ENCODE results near the gene SLC22A5. TPM values are rescaled to one million over a fixed set of nuclear protein-coding genes. Genes with fewer than 3 reads are reported as not detected.
A peak's percentile ranks its signal among the peaks of the same experiment; 100 is the strongest.

The SLC22A5 gene
- total and polyA plus RNA-seq, 9 of the 15 experiments (the other 6 are each of a cell fraction or from before 2014, with no cell fraction given), result 3.0 to 16.6 (median 8.3) TPM

GRCh38 chr5:132325691-132326090 lies 43.8 kb upstream of the SLC22A5 start:
- DNase-seq (ENCODE audit: extremely low read depth in 1 of 4, low spot score in 3 of 4), result no peak
- H3K9me3 ChIP-seq (replicated peaks; ENCODE audit: control insufficient read depth, insufficient read depth, low read depth, low read length), result no peaks in the 10 kb centered on the region
- peaks cover 39% of the 10 kb centered on the region for H3K36me3 ChIP-seq (ENCODE audit: control insufficient read depth, insufficient read depth, low read length)
- H4K20me1 ChIP-seq (replicated peaks; ENCODE audit: control insufficient read depth, insufficient read depth, low read length), result no peaks in the 10 kb centered on the region
- no peak for ATAC-seq
- no peak overlapping the region for H3K4me2 ChIP-seq (ENCODE audit: insufficient read depth, low read length)
- in situ Hi-C loops (cut with MboI) (no loop called here), intact Hi-C loops (cut with micrococcal nuclease) (no loop called here)
- 66% methylated on average over 4 of the region's 4 CpGs for WGBS (ENCODE audit: insufficient coverage, low coverage, missing lambda C conversion rate)
- ChIA-PET POLR2A (interaction anchor here (1.6 to 3.2 kb wide), 4 partner anchors 7 to 32 kb away, joined by 4 to 17 read pairs (median 8); partner anchors contain the start of gene SLC22A4), CTCF (ENCODE audit: low intra/inter-chr PET ratio) (no interaction called here)
- H3K27me3 ChIP-seq (ENCODE audit: control insufficient read depth in 2 of 2, insufficient read depth in 2 of 2, low read length in 2 of 2), result no peaks in the 10 kb centered on the region
- no peak overlapping the region for H3K27ac ChIP-seq (ENCODE audit: extremely low read depth, low read depth, low read length)
- H3K4me1 ChIP-seq (replicated peaks in 1 of 2; ENCODE audit: control insufficient read depth in 2 of 2, insufficient read depth in 2 of 2, low read length in 2 of 2), result peaks cover 5 to 7% of the 10 kb centered on the region in 2 experiments; a peak in 4 of 5 replicates
- FAIRE-seq, result no peak
- no peak overlapping the region for H3K4me3 ChIP-seq
- no peak for TF ChIP-seq ZNF584 (CRISPR knock-in tag; IDR thresholded peaks at IDR 0.05; ENCODE audit: low read depth)
- peak; percentile 91 for TF ChIP-seq RFX1 (IDR thresholded peaks at IDR 0.05)
- no peak for TF ChIP-seq SMARCA5 (IDR thresholded peaks at IDR 0.05)
- no peak for TF ChIP-seq SRF (CRISPR knock-in tag; IDR thresholded peaks at IDR 0.05)
- TF ChIP-seq PKNOX1 (IDR thresholded peaks at IDR 0.05), result peak; percentile 54
- no TSS peak for BruUV-seq (replicated peaks)
- H3K9me1 ChIP-seq (ENCODE audit: control insufficient read depth, insufficient read depth, low read length), result no peaks in the 10 kb centered on the region
- no peak overlapping the region for H3K9ac ChIP-seq (ENCODE audit: insufficient read depth in 1 of 2, low read depth in 2 of 2, low read length in 2 of 2)
- H2AFZ ChIP-seq (ENCODE audit: low read depth, low read length), result no peak overlapping the region
- no peaks in the 10 kb centered on the region for H3K79me2 ChIP-seq (ENCODE audit: control insufficient read depth, insufficient read depth, low read length)
